Vagina (tissue), 2 donors: Measurements from ENCODE around the gene MTHFD1.

ENCODE experiments used
- POLR2A ChIP-seq, 2 donors: fragments of 450-650 bp; IDR thresholded peaks; one replicate each; pipeline ENCODE4 v1.6.1; 2017; ENCODE audit warnings: antibody characterized with exemption in 2 of 2, mild to moderate bottlenecking in 2 of 2, moderate library complexity in 2 of 2
- POLR2AphosphoS5 ChIP-seq, 2 donors: sonication (generic); formaldehyde crosslinking; IDR thresholded peaks; one replicate each; pipeline ENCODE4 v1.9.0; 2017; ENCODE audit warnings: antibody characterized with exemption in 2 of 2, mild to moderate bottlenecking in 2 of 2, low read depth in 1 of 2; ENCODE audit not compliant: insufficient read depth in 1 of 2
- TF ChIP-seq, protein P1 (sequence below), 3 experiments: fragments of 450-650 bp in 2 of 3; fragments of 200-600 bp in 1 of 3; sonication (generic) in 1 of 3; IDR thresholded peaks; one replicate each; pipeline ENCODE4 v1.5.1; 2017 to 2019; ENCODE audit warnings: antibody characterized with exemption in 3 of 3, mild to moderate bottlenecking in 2 of 3, moderate library complexity in 2 of 3

- TF ChIP-seq POLR2A (IDR thresholded peaks at IDR 0.05) (no peak), POLR2AphosphoS5 (IDR thresholded peaks at IDR 0.05; ENCODE audit: insufficient read depth in 1 of 2, low read depth in 1 of 2) (no peak)
- TF ChIP-seq, protein P1, sequence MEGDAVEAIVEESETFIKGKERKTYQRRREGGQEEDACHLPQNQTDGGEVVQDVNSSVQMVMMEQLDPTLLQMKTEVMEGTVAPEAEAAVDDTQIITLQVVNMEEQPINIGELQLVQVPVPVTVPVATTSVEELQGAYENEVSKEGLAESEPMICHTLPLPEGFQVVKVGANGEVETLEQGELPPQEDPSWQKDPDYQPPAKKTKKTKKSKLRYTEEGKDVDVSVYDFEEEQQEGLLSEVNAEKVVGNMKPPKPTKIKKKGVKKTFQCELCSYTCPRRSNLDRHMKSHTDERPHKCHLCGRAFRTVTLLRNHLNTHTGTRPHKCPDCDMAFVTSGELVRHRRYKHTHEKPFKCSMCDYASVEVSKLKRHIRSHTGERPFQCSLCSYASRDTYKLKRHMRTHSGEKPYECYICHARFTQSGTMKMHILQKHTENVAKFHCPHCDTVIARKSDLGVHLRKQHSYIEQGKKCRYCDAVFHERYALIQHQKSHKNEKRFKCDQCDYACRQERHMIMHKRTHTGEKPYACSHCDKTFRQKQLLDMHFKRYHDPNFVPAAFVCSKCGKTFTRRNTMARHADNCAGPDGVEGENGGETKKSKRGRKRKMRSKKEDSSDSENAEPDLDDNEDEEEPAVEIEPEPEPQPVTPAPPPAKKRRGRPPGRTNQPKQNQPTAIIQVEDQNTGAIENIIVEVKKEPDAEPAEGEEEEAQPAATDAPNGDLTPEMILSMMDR (IDR thresholded peaks at IDR 0.05) = no peak
Measured at GRCh38 chr14:64340560-64341196, 47.5 kb upstream of the MTHFD1 start.
